Activated CD4-positive, alpha-beta T cell treated with anti-CD3 and anti-CD28 coated beads, Interleukin-2, amount 50 U/mL, for 24 hours (primary cell): ENCODE data around the gene FAM171A2.
A peak's percentile ranks its signal among the peaks of the same experiment; 100 is the strongest.

Experiments used
- DNase-seq, 2 donors: peaks; one replicate each; pipeline ENCODE4 v3.0.0-alpha.2; 2020; ENCODE audit warnings: low read depth in 1 of 2, low spot score in 1 of 2

The FAM171A2 gene

GRCh38 chr17:44323359-44324091 is 40.1 kb downstream of the FAM171A2 start:
- no peak for DNase-seq

- DNase-seq: no peak
Measured at GRCh38 chr17:44322236-44322895, 41.3 kb downstream of the FAM171A2 start.

GRCh38 chr17:44321246-44322120 is 42.2 kb downstream of the FAM171A2 start:
- DNase-seq: no peak

GRCh38 chr17:44320066-44320465 is 43.6 kb downstream of the FAM171A2 start:
- DNase-seq: no peak

GRCh38 chr17:44318077-44318892 is 45.4 kb downstream of the FAM171A2 start:
- DNase-seq: no peak

- no peak for DNase-seq
Measured at GRCh38 chr17:44317545-44317944, 46.1 kb downstream of the FAM171A2 start.

GRCh38 chr17:44315760-44316731 is 47.6 kb downstream of the FAM171A2 start:
- no peak for DNase-seq

- DNase-seq: peak in 1 of 2 donors; percentile 33
Measured at GRCh38 chr17:44314869-44315661, 48.6 kb downstream of the FAM171A2 start.

GRCh38 chr17:44314524-44314868 is 49.2 kb downstream of the FAM171A2 start:
- DNase-seq: no peak

GRCh38 chr17:44314031-44314430 is 49.6 kb downstream of the FAM171A2 start:
- DNase-seq: no peak

GRCh38 chr17:44312396-44313104 is 51.1 kb downstream of the FAM171A2 start:
- no peak for DNase-seq

GRCh38 chr17:44311562-44312181 is 52.0 kb downstream of the FAM171A2 start:
- no peak for DNase-seq

- DNase-seq: no peak
Measured at GRCh38 chr17:44310609-44311376, 52.9 kb downstream of the FAM171A2 start.

- DNase-seq: no peak
Measured at GRCh38 chr17:44310188-44310587, 53.5 kb downstream of the FAM171A2 start.

GRCh38 chr17:44309472-44309871 is 54.2 kb downstream of the FAM171A2 start:
- no peak for DNase-seq

GRCh38 chr17:44308865-44309264 is 54.8 kb downstream of the FAM171A2 start:
- DNase-seq: no peak

GRCh38 chr17:44308320-44308818 is 55.3 kb downstream of the FAM171A2 start, which contains the start of gene RUNDC3A:
RUNDC3A (plus strand) TSS chr17:44308601; CDS start chr17:44308833, 232 bp downstream.
- peak; percentile 69 to 75 for DNase-seq
